B cell (primary cell): Measurements from ENCODE around the gene COX8C. TPM values are rescaled to one million over a fixed set of nuclear protein-coding genes. Genes with fewer than 3 reads are reported as not detected.

ENCODE experiments used
- ATAC-seq: fragments of 200-7000 bp; cut with Tn5 transposase; one replicate; pipeline ENCODE4 v1.10.0; 2021; ENCODE audit warnings: low read depth, mild to moderate bottlenecking, moderate number of reproducible peaks, moderate library complexity
- CTCF ChIA-PET: fragments of 350-600 bp; sonication (Branson Sonifier 250); formaldehyde crosslinking; loops from one replicate; lab custom pipeline; 2021; ENCODE audit warnings: antibody characterized with exemption, inconsistent platforms; lab: Charles Lee
- POLR2A ChIA-PET: fragments of 350-600 bp; sonication (Branson Sonifier 250); formaldehyde crosslinking; loops from one replicate; lab custom pipeline; 2021; ENCODE audit warnings: antibody characterized with exemption; lab: Charles Lee
- DNase-seq: peaks from one replicate; pipeline ENCODE4 v3.0.0; 2013
- H2AFZ ChIP-seq: 2 replicates; pipeline ENCODE4 v1.6.1; 2012; ENCODE audit warnings: mild to moderate bottlenecking, low read depth, low read length; ENCODE audit not compliant: insufficient read depth, poor library complexity, severe bottlenecking
- H3K27ac ChIP-seq, 2 donors: 1 replicate in 1 of 2; 2 replicates in 1 of 2; pipeline ENCODE4 v1.5.1; 2012 to 2013; ENCODE audit warnings: low read length in 2 of 2, mild to moderate bottlenecking in 2 of 2, moderate library complexity in 1 of 2
- H3K27me3 ChIP-seq, 4 experiments: fragments of 200-600 bp in 1 of 4; sonication (generic) in 1 of 4; replicated peaks in 1 of 4; 1 replicate in 2 of 4; 2 replicates in 2 of 4; pipeline versions ENCODE4 v1.6.1 to v1.7.0; 2013 to 2016; ENCODE audit warnings: low read length in 3 of 4, mild to moderate bottlenecking in 2 of 4, mixed read lengths in 1 of 4, moderate library complexity in 1 of 4; ENCODE audit not compliant: insufficient read depth in 4 of 4, control insufficient read depth in 3 of 4; ENCODE audit errors: control extremely low read depth in 1 of 4
- H3K36me3 ChIP-seq, 2 experiments: replicated peaks in 1 of 2; 1 replicate in 1 of 2; 2 replicates in 1 of 2; pipeline versions ENCODE4 v1.6.1 to v1.7.1; 2013; ENCODE audit warnings: low read length in 1 of 2; ENCODE audit not compliant: insufficient read depth in 2 of 2, control insufficient read depth in 1 of 2; ENCODE audit errors: control extremely low read depth in 1 of 2, extremely low read depth in 1 of 2
- H3K4me1 ChIP-seq, 2 donors: fragments of 200-600 bp in 1 of 2; sonication (generic) in 1 of 2; 1 replicate in 1 of 2; 2 replicates in 1 of 2; pipeline versions ENCODE4 v1.5.1 to v1.6.1; 2013 to 2017; ENCODE audit warnings: low read length in 2 of 2; ENCODE audit not compliant: control insufficient read depth in 2 of 2, insufficient read depth in 2 of 2
- H3K4me2 ChIP-seq: replicated peaks from 2 replicates; pipeline ENCODE3; 2012; ENCODE audit warnings: mild to moderate bottlenecking, low read depth, low read length; ENCODE audit not compliant: poor library complexity, severe bottlenecking
- H3K4me3 ChIP-seq, 5 experiments: fragments of 200-600 bp in 1 of 5; sonication (generic) in 1 of 5; 1 replicate in 3 of 5; 2 replicates in 2 of 5; pipeline versions ENCODE4 v1.5.1 to v1.7.0; 2011 to 2016; ENCODE audit warnings: low read length in 4 of 5, mild to moderate bottlenecking in 4 of 5, low read depth in 2 of 5, control low read depth in 1 of 5, moderate library complexity in 1 of 5; ENCODE audit not compliant: insufficient read depth in 1 of 5; ENCODE audit errors: control extremely low read depth in 1 of 5, extremely low read depth in 1 of 5
- H3K79me2 ChIP-seq: fragments of 200-600 bp; sonication (generic); one replicate; pipeline ENCODE4 v1.6.0; 2016; ENCODE audit warnings: low read length; ENCODE audit not compliant: control insufficient read depth, insufficient read depth
- H3K9ac ChIP-seq: fragments of 200-600 bp; sonication (generic); 2 replicates; pipeline ENCODE4 v1.6.1; 2017; ENCODE audit warnings: mild to moderate bottlenecking, low read length, moderate library complexity
- H3K9me3 ChIP-seq, 3 donors: one replicate each; pipeline versions ENCODE4 v1.6.1 to v1.7.1; 2013; ENCODE audit warnings: low read length in 2 of 3; ENCODE audit not compliant: control insufficient read depth in 2 of 3, insufficient read depth in 1 of 3; ENCODE audit errors: control extremely low read depth in 1 of 3
- H4K20me1 ChIP-seq: 2 replicates; pipeline ENCODE4 v1.6.0; 2012; ENCODE audit warnings: mild to moderate bottlenecking, low read length; ENCODE audit not compliant: insufficient read depth, control insufficient read depth, poor library complexity, severe bottlenecking
- H3K27ac Mint-ChIP-seq: one replicate; pipeline ENCODE4 v1.8.0; 2021; ENCODE audit warnings: mixed read lengths
- H3K27me3 Mint-ChIP-seq: one replicate; pipeline ENCODE4 v1.8.0; 2021; ENCODE audit warnings: mixed read lengths
- H3K4me1 Mint-ChIP-seq: one replicate; pipeline ENCODE4 v1.8.0; 2021; ENCODE audit warnings: mixed read lengths
- H3K4me3 Mint-ChIP-seq: one replicate; pipeline ENCODE4 v1.8.0; 2021; ENCODE audit warnings: mixed read lengths
- H3K9me3 Mint-ChIP-seq: one replicate; pipeline ENCODE4 v1.8.0; 2022; ENCODE audit warnings: mixed read lengths; ENCODE audit not compliant: insufficient read depth
- CTCF ChIP-seq: fragments of 200-600 bp; IDR thresholded peaks from one replicate; pipeline ENCODE4 v1.8.0; 2022; ENCODE audit warnings: antibody characterized with exemption, mild to moderate bottlenecking
- EZH2 ChIP-seq: IDR thresholded peaks from 2 replicates; pipeline ENCODE4 v1.6.1; 2012; ENCODE audit warnings: borderline replicate concordance, low read depth, mild to moderate bottlenecking, moderate library complexity, low read length; ENCODE audit not compliant: insufficient read depth, poor library complexity, severe bottlenecking
- WGBS: methylation state at CpG from one replicate; pipeline ENCODE4 v1.1.5; 2013; ENCODE audit warnings: missing lambda C conversion rate; ENCODE audit not compliant: insufficient coverage; 5-methylcytosine and 5-hydroxymethylcytosine counted together
- intact Hi-C: fragments of 100-400 bp; cut with micrococcal nuclease; formaldehyde crosslinking; loops from one replicate; pipeline ENCODE4 v1.10.0; 2022
- polyA plus RNA-seq: library from polyadenylated mRNA; depleted of rRNA; stranded (reverse); fragments of >200 nt; gene quantifications from 2 replicates; pipeline ENCODE4 v1.2.3, GENCODE V29; 2012
- total RNA-seq, 2 donors: library from RNA; stranded (reverse); fragments of 120-200 nt in 1 of 2; gene quantifications; 1 replicate in 1 of 2; 2 replicates in 1 of 2; pipeline versions ENCODE4 v1.2.3 to v1.2.4, GENCODE V29; 2013 to 2022

Gene COX8C
- total and polyA plus RNA-seq, 2 donors (not counting 1 experiment from before 2014, with no cell fraction given), result not detected

- Histone ChIP-seq H3K9ac (peak overlapping the region; percentile 84), H3K9me3 (peaks cover 0 to 15% (median 6%) of the 10 kb centered on the region in 3 donors), H2AFZ (peak overlapping the region; percentile 92), H3K27ac (peak overlapping the region; percentile 57 to 92), H3K4me1 (peaks cover 19 to 31% of the 10 kb centered on the region in 2 donors), H3K4me3 (peak overlapping the region; percentile 66 to 95 (median 82)), H3K27me3 (no peaks in the 10 kb centered on the region), H3K79me2 (peaks cover 39% of the 10 kb centered on the region), H3K36me3 (no peaks in the 10 kb centered on the region), H3K4me2 (peak overlapping the region; percentile 82), H4K20me1 (no peaks in the 10 kb centered on the region)
- POLR2A ChIA-PET, result no interaction called here
- Mint-ChIP-seq H3K9me3 (no peaks in the 10 kb centered on the region), H3K27ac (peak overlapping the region; percentile 95), H3K4me1 (peaks cover 45% of the 10 kb centered on the region), H3K27me3 (no peaks in the 10 kb centered on the region), H3K4me3 (peak overlapping the region; percentile 92)
- intact Hi-C loops, result loop anchor here (1.0 to 2.0 kb wide), 5 partner anchors 42 to 629 kb away; partner anchors contain the start of genes GON7, ITPK1, MOAP1 and UBR7
- ATAC-seq (no peak), DNase-seq (no peak)
- CTCF ChIA-PET, result interaction anchor here (1.4 kb wide), 1 partner anchor 10 kb away, joined by 3 read pairs; no protein-coding TSS in a partner anchor
- TF ChIP-seq EZH2 (no peak), CTCF (no peak)
- 0% methylated on average over 1 of the region's 7 CpGs for WGBS
Measured at GRCh38 chr14:93333631-93334103, 13.3 kb upstream of the COX8C start.

GRCh38 chr14:93337143-93337753, 9.7 kb upstream of the COX8C start:
- ChIA-PET CTCF (interaction anchor here (1.0 kb wide), 1 partner anchor 31 kb away, joined by 3 read pairs; no protein-coding TSS in a partner anchor), POLR2A (no interaction called here)
- peaks cover 14% of the 10 kb centered on the region for H3K4me1 Mint-ChIP-seq

More at GRCh38 chr14:93337143-93337753, 9.7 kb upstream of the COX8C start:
- no peak overlapping the region for H3K27ac ChIP-seq
- ATAC-seq, result no peak
- H3K27me3 ChIP-seq, result no peaks in the 10 kb centered on the region
- H3K79me2 ChIP-seq, result peaks cover 4% of the 10 kb centered on the region
- no peak overlapping the region for H3K4me2 ChIP-seq
- H3K4me3 ChIP-seq, result no peak overlapping the region
- no peak overlapping the region for H3K9ac ChIP-seq
- no peaks in the 10 kb centered on the region for H3K27me3 Mint-ChIP-seq
- peaks cover 0 to 29% (median 15%) of the 10 kb centered on the region in 3 donors for H3K9me3 ChIP-seq
- H3K27ac Mint-ChIP-seq, result no peak overlapping the region
- H3K4me3 Mint-ChIP-seq, result no peak overlapping the region
- TF ChIP-seq EZH2 (no peak), CTCF (no peak)
- no peak overlapping the region for H2AFZ ChIP-seq
- H3K9me3 Mint-ChIP-seq, result no peaks in the 10 kb centered on the region
- 100% methylated on average over 3 of the region's 4 CpGs for WGBS
- H3K4me1 ChIP-seq, result peaks cover 6% of the 10 kb centered on the region in 2 donors
- H4K20me1 ChIP-seq, result no peaks in the 10 kb centered on the region
- DNase-seq, result no peak
- intact Hi-C loops, result no loop called here
- no peaks in the 10 kb centered on the region for H3K36me3 ChIP-seq
